HCT116 (cell line): Measurements from ENCODE around the gene FER. TPM values are rescaled to one million over a fixed set of nuclear protein-coding genes. Genes with fewer than 3 reads are reported as not detected.
"Not testable (repeated sequence)": the region's sequence is repeated elsewhere in the genome, so short reads cannot be mapped to it uniquely, and the experiment has no call there.

ENCODE experiments used
- ATAC-seq: fragments of 200-7000 bp; cut with Tn5 transposase; 2 replicates; pipeline ENCODE4 v1.9.1; 2020; ENCODE audit warnings: mild to moderate bottlenecking, moderate library complexity
- BruUV-seq: library from RNA; stranded (reverse); fragments of 400-500 nt; replicated peaks from 2 replicates; lab custom pipeline; 2021; lab: Mats Ljungman, UMichigan
- CTCF ChIA-PET: fragments of 300-600 bp; sonication (Branson Sonifier 250); formaldehyde crosslinking; loops from one replicate; lab custom pipeline; 2021; ENCODE audit warnings: antibody characterized with exemption; lab: Charles Lee
- POLR2A ChIA-PET: fragments of 300-600, 350-600 bp; sonication (Branson Sonifier 250); formaldehyde crosslinking; loops from one replicate; lab custom pipeline; 2021; ENCODE audit warnings: antibody characterized with exemption; lab: Charles Lee
- RAD21 ChIA-PET, 2 experiments: fragments of 300-600 bp; sonication (Branson Sonifier 250); formaldehyde crosslinking; loops; one replicate each; lab custom pipeline; 2023; ENCODE audit warnings: low total read pairs in 2 of 2; ENCODE audit not compliant: uncharacterized antibody in 2 of 2, unreplicated experiment in 2 of 2, low non-redundant PET in 1 of 2; lab: Charles Lee
- DNase-seq: peaks from one replicate; pipeline ENCODE4 v3.0.0-alpha.2; 2010; ENCODE audit warnings: low read depth, low spot score
- H2AFZ ChIP-seq: fragments of 200-600 bp; shearing (Covaris generic), sonication (generic); 2 replicates; pipeline ENCODE4 v1.6.1; 2017; ENCODE audit warnings: low read depth, mixed run types, mixed read lengths, antibody characterized with exemption, low read length; ENCODE audit not compliant: poor library complexity, severe bottlenecking
- H3K27ac ChIP-seq: 2 replicates; pipeline ENCODE4 v1.5.1; 2012; ENCODE audit warnings: low read depth, low read length
- H3K27me3 ChIP-seq: fragments of 200-600 bp; sonication (generic); 2 replicates; pipeline ENCODE4 v1.6.1; 2016; ENCODE audit warnings: mixed run types, low read length, mixed read lengths; ENCODE audit not compliant: insufficient read depth
- H3K36me3 ChIP-seq, 2 experiments: fragments of 200-500 bp in 1 of 2; fragments of 200-600 bp in 1 of 2; sonication (Bioruptor generic) in 1 of 2; sonication (generic) in 1 of 2; 2 replicates each; pipeline versions ENCODE4 v1.5.1 to v1.6.1; 2014 to 2016; ENCODE audit warnings: low read length in 2 of 2, inconsistent platforms in 1 of 2, mixed read lengths in 1 of 2, mixed run types in 1 of 2; ENCODE audit not compliant: insufficient read depth in 2 of 2, control insufficient read depth in 1 of 2
- H3K4me1 ChIP-seq, 2 experiments: fragments of 200-600 bp in 1 of 2; sonication (generic) in 1 of 2; 2 replicates each; pipeline versions ENCODE4 v1.5.1 to v1.6.1; 2012 to 2017; ENCODE audit warnings: low read length in 2 of 2, inconsistent platforms in 1 of 2, mild to moderate bottlenecking in 1 of 2, mixed read lengths in 1 of 2, mixed run types in 1 of 2, moderate library complexity in 1 of 2; ENCODE audit not compliant: insufficient read depth in 2 of 2, control insufficient read depth in 1 of 2
- H3K4me2 ChIP-seq: fragments of 200-600 bp; sonication (generic); 2 replicates; pipeline ENCODE4 v1.6.1; 2017; ENCODE audit warnings: mixed run types, low read length, mixed read lengths
- H3K4me3 ChIP-seq, 2 experiments: fragments of 200-600 bp in 1 of 2; sonication (generic) in 1 of 2; replicated peaks in 1 of 2; 2 replicates each; pipeline ENCODE4 v1.5.1; 2011 to 2016; ENCODE audit warnings: low read length in 2 of 2, control low read depth in 1 of 2, low read depth in 1 of 2, mild to moderate bottlenecking in 1 of 2, mixed read lengths in 1 of 2, mixed run types in 1 of 2
- H3K79me2 ChIP-seq: fragments of 200-600 bp; sonication (generic); 2 replicates; pipeline ENCODE4 v1.6.1; 2017; ENCODE audit warnings: mild to moderate bottlenecking, mixed run types, low read length, moderate library complexity, mixed read lengths; ENCODE audit not compliant: insufficient read depth
- H3K9ac ChIP-seq: fragments of 200-600 bp; sonication (generic); 2 replicates; pipeline ENCODE4 v1.6.1; 2016; ENCODE audit warnings: low read length, mixed read lengths
- H3K9me2 ChIP-seq: fragments of 200-600 bp; sonication (generic), shearing (Covaris generic); 2 replicates; pipeline ENCODE4 v1.6.1; 2017; ENCODE audit warnings: mixed run types, mild to moderate bottlenecking, moderate library complexity; ENCODE audit not compliant: insufficient read depth
- H3K9me3 ChIP-seq, 2 experiments: fragments of 200-500 bp in 1 of 2; fragments of 200-600 bp in 1 of 2; sonication (Bioruptor generic) in 1 of 2; sonication (generic) in 1 of 2; 2 replicates each; pipeline ENCODE4 v1.6.1; 2014 to 2017; ENCODE audit warnings: low read length in 2 of 2, mixed read lengths in 2 of 2, inconsistent platforms in 1 of 2, low read depth in 1 of 2, mild to moderate bottlenecking in 1 of 2, mixed run types in 1 of 2, moderate library complexity in 1 of 2; ENCODE audit not compliant: control insufficient read depth in 1 of 2, insufficient read depth in 1 of 2
- H4K20me1 ChIP-seq: fragments of 200-600 bp; sonication (generic), shearing (Covaris generic); 2 replicates; pipeline ENCODE4 v1.6.1; 2017; ENCODE audit warnings: mixed run types, mild to moderate bottlenecking, moderate library complexity; ENCODE audit not compliant: insufficient read depth
- EGR1 ChIP-seq: IDR thresholded peaks from 2 replicates; pipeline ENCODE4 v1.6.1; 2012; ENCODE audit warnings: low read depth
- ELF1 ChIP-seq: IDR thresholded peaks from 2 replicates; pipeline ENCODE4 v1.6.1; 2012; ENCODE audit warnings: low read depth, borderline replicate concordance
- EZH2 ChIP-seq: fragments of 200-600 bp; sonication (generic); IDR thresholded peaks from 2 replicates; pipeline ENCODE4 v1.6.1; 2017; ENCODE audit warnings: antibody characterized with exemption, mixed run types
- EZH2phosphoT487 ChIP-seq: fragments of 200-600 bp; IDR thresholded peaks from 2 replicates; pipeline ENCODE4 v1.6.1; 2018; ENCODE audit warnings: antibody characterized with exemption, borderline replicate concordance
- FOSL1 ChIP-seq: IDR thresholded peaks from 2 replicates; pipeline ENCODE4 v1.6.1; 2012; ENCODE audit warnings: low read depth
- JUND ChIP-seq: IDR thresholded peaks from 2 replicates; pipeline ENCODE4 v1.6.1; 2012
- RAD21 ChIP-seq: IDR thresholded peaks from 2 replicates; pipeline ENCODE4 v1.6.1; 2012; ENCODE audit warnings: low read depth, mild to moderate bottlenecking
- SIN3A ChIP-seq: IDR thresholded peaks from 2 replicates; pipeline ENCODE4 v1.6.1; 2012; ENCODE audit warnings: low read depth
- SP1 ChIP-seq: IDR thresholded peaks from 2 replicates; pipeline ENCODE4 v1.6.1; 2012; ENCODE audit warnings: low read depth
- SRF ChIP-seq: IDR thresholded peaks from 2 replicates; pipeline ENCODE4 v1.6.1; 2012; ENCODE audit warnings: low read depth
- ZBTB33 ChIP-seq: IDR thresholded peaks from 2 replicates; pipeline ENCODE4 v1.6.1; 2011; ENCODE audit warnings: mild to moderate bottlenecking, low read length, moderate library complexity; ENCODE audit not compliant: insufficient replicate concordance; ENCODE audit errors: extremely low read depth
- ZFX ChIP-seq: fragments of 450-650 bp; IDR thresholded peaks from 2 replicates; pipeline ENCODE4 v1.6.1; 2017
- intact Hi-C: fragments of 100-400 bp; cut with micrococcal nuclease; formaldehyde crosslinking; loops from 2 replicates; pipeline ENCODE4 v1.10.0; 2022
- total RNA-seq: library from RNA; stranded (reverse); gene quantifications from one replicate; pipeline ENCODE4 v1.2.1, GENCODE V29; 2021; ENCODE audit not compliant: unreplicated experiment
- TF ChIP-seq, protein P1 (sequence below): IDR thresholded peaks from 2 replicates; pipeline ENCODE4 v1.6.1; 2012
- TF ChIP-seq, protein P2 (sequence below): IDR thresholded peaks from 2 replicates; pipeline ENCODE4 v1.6.1; 2012
- TF ChIP-seq, protein P3 (sequence below): IDR thresholded peaks from 2 replicates; pipeline ENCODE4 v1.6.1; 2012; ENCODE audit warnings: low read depth

The FER gene
- total RNA-seq, 1 experiment from 2014 or later = 32.0 TPM

DNA sequence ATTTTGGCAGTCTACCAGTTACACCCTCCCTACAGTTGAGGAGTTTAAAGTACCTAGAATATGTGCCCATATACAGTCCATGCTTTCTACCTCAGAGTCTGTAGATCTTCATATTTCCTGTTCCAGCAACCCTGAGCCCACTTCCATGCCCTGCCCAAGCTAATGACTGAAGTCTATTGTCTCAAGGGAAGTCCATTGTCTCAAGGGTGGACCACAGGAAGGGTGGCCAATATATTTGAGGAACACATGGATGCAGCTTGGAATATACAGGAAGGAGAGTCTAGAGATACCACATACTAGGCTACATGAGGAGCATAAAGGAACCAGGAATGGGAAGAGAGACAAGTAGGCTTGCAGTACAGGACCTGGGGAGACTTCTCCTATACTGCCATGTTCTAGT is 274.4 kb downstream of the FER start:
- intact Hi-C loops = no loop called here
- no peaks in the 10 kb centered on the region; a peak in 1 of 4 replicates for H3K36me3 ChIP-seq
- RAD21 ChIA-PET = no interaction called here
- H3K27me3 ChIP-seq = no peaks in the 10 kb centered on the region
- no peaks in the 10 kb centered on the region for H3K4me1 ChIP-seq
- no peak overlapping the region for H2AFZ ChIP-seq
- H3K4me3 ChIP-seq = no peak overlapping the region
- ATAC-seq (no peak), DNase-seq (no peak)
- TF ChIP-seq SP1 = no peak
- TF ChIP-seq EZH2phosphoT487 = no peak
- TF ChIP-seq ZBTB33 = no peak
- TF ChIP-seq SIN3A = no peak
- TF ChIP-seq JUND = no peak
- TF ChIP-seq, protein P1, sequence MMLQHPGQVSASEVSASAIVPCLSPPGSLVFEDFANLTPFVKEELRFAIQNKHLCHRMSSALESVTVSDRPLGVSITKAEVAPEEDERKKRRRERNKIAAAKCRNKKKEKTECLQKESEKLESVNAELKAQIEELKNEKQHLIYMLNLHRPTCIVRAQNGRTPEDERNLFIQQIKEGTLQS = no peak
- TF ChIP-seq, protein P2, sequence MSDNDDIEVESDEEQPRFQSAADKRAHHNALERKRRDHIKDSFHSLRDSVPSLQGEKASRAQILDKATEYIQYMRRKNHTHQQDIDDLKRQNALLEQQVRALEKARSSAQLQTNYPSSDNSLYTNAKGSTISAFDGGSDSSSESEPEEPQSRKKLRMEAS = no peak
- TF ChIP-seq EGR1 = no peak
- TF ChIP-seq ELF1 = no peak
- no peak for TF ChIP-seq SRF
- no peak for TF ChIP-seq RAD21
- TF ChIP-seq, protein P3, sequence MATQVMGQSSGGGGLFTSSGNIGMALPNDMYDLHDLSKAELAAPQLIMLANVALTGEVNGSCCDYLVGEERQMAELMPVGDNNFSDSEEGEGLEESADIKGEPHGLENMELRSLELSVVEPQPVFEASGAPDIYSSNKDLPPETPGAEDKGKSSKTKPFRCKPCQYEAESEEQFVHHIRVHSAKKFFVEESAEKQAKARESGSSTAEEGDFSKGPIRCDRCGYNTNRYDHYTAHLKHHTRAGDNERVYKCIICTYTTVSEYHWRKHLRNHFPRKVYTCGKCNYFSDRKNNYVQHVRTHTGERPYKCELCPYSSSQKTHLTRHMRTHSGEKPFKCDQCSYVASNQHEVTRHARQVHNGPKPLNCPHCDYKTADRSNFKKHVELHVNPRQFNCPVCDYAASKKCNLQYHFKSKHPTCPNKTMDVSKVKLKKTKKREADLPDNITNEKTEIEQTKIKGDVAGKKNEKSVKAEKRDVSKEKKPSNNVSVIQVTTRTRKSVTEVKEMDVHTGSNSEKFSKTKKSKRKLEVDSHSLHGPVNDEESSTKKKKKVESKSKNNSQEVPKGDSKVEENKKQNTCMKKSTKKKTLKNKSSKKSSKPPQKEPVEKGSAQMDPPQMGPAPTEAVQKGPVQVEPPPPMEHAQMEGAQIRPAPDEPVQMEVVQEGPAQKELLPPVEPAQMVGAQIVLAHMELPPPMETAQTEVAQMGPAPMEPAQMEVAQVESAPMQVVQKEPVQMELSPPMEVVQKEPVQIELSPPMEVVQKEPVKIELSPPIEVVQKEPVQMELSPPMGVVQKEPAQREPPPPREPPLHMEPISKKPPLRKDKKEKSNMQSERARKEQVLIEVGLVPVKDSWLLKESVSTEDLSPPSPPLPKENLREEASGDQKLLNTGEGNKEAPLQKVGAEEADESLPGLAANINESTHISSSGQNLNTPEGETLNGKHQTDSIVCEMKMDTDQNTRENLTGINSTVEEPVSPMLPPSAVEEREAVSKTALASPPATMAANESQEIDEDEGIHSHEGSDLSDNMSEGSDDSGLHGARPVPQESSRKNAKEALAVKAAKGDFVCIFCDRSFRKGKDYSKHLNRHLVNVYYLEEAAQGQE = no peak
- TF ChIP-seq EZH2 = no peak
- no peak for TF ChIP-seq FOSL1
- TF ChIP-seq ZFX = no peak
- CTCF ChIA-PET = no interaction called here
- no peaks in the 10 kb centered on the region for H3K9me3 ChIP-seq
- H4K20me1 ChIP-seq = no peaks in the 10 kb centered on the region
- H3K4me2 ChIP-seq = no peak overlapping the region
- no peak overlapping the region for H3K27ac ChIP-seq
- POLR2A ChIA-PET = no interaction called here
- H3K9ac ChIP-seq = no peak overlapping the region
- no peaks in the 10 kb centered on the region; the same call in 1 of the 2 replicates for H3K9me2 ChIP-seq
- BruUV-seq = no TSS peak
- H3K79me2 ChIP-seq = no peaks in the 10 kb centered on the region

GRCh38 chr5:109025729-109026128 is 278.0 kb downstream of the FER start:
- H4K20me1 ChIP-seq, CTCF ChIA-PET, H3K27me3 ChIP-seq, H3K79me2 ChIP-seq, POLR2A ChIA-PET, H3K4me1 ChIP-seq, DNase-seq, H3K4me3 ChIP-seq, ATAC-seq, H3K4me2 ChIP-seq, intact Hi-C loops, H3K9me2 ChIP-seq, H3K36me3 ChIP-seq, H3K9ac ChIP-seq, RAD21 ChIA-PET, H3K27ac ChIP-seq, H2AFZ ChIP-seq, BruUV-seq, H3K9me3 ChIP-seq: not testable (repeated sequence)
